PFSK-1 (cell line): ENCODE data around the gene RBM26.

Experiments used
- POLR2AphosphoS5 ChIP-seq: IDR thresholded peaks from 2 replicates; pipeline ENCODE4 v1.6.1; 2012; ENCODE audit warnings: low read depth, mild to moderate bottlenecking, control low read depth, low read length, moderate library complexity
- SIN3A ChIP-seq: IDR thresholded peaks from 2 replicates; pipeline ENCODE4 v1.6.1; 2012; ENCODE audit warnings: mild to moderate bottlenecking, low read length, moderate library complexity, borderline replicate concordance; ENCODE audit not compliant: insufficient read depth
- TF ChIP-seq, protein P1 (sequence below), 2 experiments: IDR thresholded peaks; 2 replicates each; pipeline versions ENCODE4 v1.6.1 to v1.8.0; 2011 to 2012; ENCODE audit warnings: low read depth in 2 of 2, low read length in 2 of 2, control low read depth in 1 of 2, inconsistent platforms in 1 of 2, mild to moderate bottlenecking in 1 of 2, moderate library complexity in 1 of 2; ENCODE audit not compliant: insufficient read depth in 1 of 2

GRCh38 chr13:79435561-79435990, 29.5 kb upstream of the RBM26 start:
- TF ChIP-seq POLR2AphosphoS5, result no peak
- TF ChIP-seq, protein P1, sequence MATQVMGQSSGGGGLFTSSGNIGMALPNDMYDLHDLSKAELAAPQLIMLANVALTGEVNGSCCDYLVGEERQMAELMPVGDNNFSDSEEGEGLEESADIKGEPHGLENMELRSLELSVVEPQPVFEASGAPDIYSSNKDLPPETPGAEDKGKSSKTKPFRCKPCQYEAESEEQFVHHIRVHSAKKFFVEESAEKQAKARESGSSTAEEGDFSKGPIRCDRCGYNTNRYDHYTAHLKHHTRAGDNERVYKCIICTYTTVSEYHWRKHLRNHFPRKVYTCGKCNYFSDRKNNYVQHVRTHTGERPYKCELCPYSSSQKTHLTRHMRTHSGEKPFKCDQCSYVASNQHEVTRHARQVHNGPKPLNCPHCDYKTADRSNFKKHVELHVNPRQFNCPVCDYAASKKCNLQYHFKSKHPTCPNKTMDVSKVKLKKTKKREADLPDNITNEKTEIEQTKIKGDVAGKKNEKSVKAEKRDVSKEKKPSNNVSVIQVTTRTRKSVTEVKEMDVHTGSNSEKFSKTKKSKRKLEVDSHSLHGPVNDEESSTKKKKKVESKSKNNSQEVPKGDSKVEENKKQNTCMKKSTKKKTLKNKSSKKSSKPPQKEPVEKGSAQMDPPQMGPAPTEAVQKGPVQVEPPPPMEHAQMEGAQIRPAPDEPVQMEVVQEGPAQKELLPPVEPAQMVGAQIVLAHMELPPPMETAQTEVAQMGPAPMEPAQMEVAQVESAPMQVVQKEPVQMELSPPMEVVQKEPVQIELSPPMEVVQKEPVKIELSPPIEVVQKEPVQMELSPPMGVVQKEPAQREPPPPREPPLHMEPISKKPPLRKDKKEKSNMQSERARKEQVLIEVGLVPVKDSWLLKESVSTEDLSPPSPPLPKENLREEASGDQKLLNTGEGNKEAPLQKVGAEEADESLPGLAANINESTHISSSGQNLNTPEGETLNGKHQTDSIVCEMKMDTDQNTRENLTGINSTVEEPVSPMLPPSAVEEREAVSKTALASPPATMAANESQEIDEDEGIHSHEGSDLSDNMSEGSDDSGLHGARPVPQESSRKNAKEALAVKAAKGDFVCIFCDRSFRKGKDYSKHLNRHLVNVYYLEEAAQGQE (IDR thresholded peaks at IDR 0.05; ENCODE audit: insufficient read depth in 1 of 2, low read depth in 2 of 2, low read length in 2 of 2), result no peak
- no peak for TF ChIP-seq SIN3A
